ENCODE measurements around the gene BDKRB1. TPM values are rescaled to one million over a fixed set of nuclear protein-coding genes. Genes with fewer than 3 reads are reported as not detected.

Gene BDKRB1
- total RNA-seq, 4 donors from 2014 or later, result 0.78 to 1.0 (median 0.94) TPM; not detected in 1

DNA sequence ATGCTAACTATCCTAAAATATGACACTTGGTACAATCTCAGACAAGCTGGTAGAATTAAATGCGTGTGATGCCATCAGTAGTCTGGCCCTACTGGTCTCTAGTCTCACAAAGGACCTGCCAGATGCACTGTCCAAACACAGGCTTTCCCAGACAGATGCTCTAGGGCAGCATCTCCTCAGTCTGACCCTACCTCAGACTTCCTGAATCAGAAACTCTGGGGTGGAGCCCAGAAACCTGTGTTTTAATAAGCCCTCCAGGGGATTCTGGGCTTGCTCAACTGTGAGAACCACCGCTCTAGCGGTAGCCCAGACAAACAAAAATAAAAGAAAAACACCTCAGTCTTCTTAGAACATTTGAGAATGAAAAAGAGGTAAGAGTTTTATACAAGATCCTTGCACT, 48.0 kb downstream of the BDKRB1 start:
- Histone ChIP-seq H3K27me3 (no peaks in the 10 kb centered on the region), H3K27ac (no peak overlapping the region), H3K9me3 (no peaks in the 10 kb centered on the region), H3K36me3 (peaks cover 42 to 53% of the 10 kb centered on the region in 2 donors), H3K4me1 (no peaks in the 10 kb centered on the region), H3K4me3 (replicated peaks in 1 of 3) (no peak overlapping the region)
- 78 to 85% methylated on average over 3 of the region's 3 CpGs for WGBS, 2 donors
- intact Hi-C loops (cut with DNase I), result no loop called here
- no peak for DNase-seq
- TF ChIP-seq POLR2A (IDR thresholded peaks at IDR 0.05), result no peak
- TF ChIP-seq, protein P1, sequence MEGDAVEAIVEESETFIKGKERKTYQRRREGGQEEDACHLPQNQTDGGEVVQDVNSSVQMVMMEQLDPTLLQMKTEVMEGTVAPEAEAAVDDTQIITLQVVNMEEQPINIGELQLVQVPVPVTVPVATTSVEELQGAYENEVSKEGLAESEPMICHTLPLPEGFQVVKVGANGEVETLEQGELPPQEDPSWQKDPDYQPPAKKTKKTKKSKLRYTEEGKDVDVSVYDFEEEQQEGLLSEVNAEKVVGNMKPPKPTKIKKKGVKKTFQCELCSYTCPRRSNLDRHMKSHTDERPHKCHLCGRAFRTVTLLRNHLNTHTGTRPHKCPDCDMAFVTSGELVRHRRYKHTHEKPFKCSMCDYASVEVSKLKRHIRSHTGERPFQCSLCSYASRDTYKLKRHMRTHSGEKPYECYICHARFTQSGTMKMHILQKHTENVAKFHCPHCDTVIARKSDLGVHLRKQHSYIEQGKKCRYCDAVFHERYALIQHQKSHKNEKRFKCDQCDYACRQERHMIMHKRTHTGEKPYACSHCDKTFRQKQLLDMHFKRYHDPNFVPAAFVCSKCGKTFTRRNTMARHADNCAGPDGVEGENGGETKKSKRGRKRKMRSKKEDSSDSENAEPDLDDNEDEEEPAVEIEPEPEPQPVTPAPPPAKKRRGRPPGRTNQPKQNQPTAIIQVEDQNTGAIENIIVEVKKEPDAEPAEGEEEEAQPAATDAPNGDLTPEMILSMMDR (IDR thresholded peaks at IDR 0.05), result no peak

DNA sequence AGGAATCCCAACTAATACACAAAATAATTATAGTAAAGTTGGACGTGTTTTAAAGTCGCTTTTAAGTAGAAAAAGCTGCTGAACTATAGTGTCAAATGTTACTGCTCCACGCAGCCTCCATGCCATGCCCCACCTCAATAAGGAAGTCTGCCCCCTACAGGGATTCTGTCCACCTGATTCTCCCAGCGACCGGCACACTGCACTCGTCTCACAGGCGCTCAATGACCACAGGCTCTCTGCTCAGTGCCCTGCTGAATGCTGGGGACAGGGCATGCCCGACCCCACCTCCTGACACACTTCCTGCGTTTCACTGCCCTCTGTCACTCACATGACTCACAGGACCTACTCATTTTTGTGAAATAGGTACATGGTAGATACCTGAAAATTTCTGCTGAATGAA, 48.9 kb downstream of the BDKRB1 start:
- intact Hi-C loops (cut with DNase I), result no loop called here
- no peak overlapping the region for H3K27ac ChIP-seq
- no peak for DNase-seq
- WGBS, 2 donors, result 81 to 85% methylated on average over 9 of the region's 9 CpGs
- no peak overlapping the region for H3K4me3 ChIP-seq (replicated peaks in 1 of 3)
- no peak for TF ChIP-seq POLR2A (IDR thresholded peaks at IDR 0.05)
- TF ChIP-seq, protein P1 (IDR thresholded peaks at IDR 0.05), result no peak
- H3K36me3 ChIP-seq, result peaks cover 50 to 51% of the 10 kb centered on the region in 2 donors
- no peaks in the 10 kb centered on the region for H3K9me3 ChIP-seq
- H3K27me3 ChIP-seq, result no peaks in the 10 kb centered on the region
- H3K4me1 ChIP-seq, result no peaks in the 10 kb centered on the region

DNA sequence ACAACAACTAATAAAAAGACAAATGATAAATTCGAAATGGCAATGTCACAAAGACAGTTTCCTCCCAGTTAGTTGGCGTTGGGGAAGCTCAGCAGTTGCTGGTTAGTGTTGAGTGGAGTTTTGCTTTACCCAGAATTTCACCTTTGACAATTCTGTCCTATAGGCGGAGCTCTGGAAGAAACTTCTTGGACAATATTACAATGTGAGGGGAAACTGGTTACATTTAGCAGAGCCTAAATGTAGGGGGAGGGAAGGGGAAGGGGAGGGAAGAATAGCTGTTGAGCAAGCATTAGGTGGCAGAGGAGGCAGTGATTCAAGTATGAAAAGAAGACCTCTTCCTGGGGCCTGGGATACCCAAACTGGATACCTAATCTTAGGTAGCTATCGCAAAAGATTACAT, 51.4 kb downstream of the BDKRB1 start:
- 90% methylated on average over 4 of the region's 4 CpGs for WGBS, 2 donors
- no peaks in the 10 kb centered on the region for H3K4me1 ChIP-seq
- intact Hi-C loops (cut with DNase I), result no loop called here
- H3K9me3 ChIP-seq, result no peaks in the 10 kb centered on the region
- no peak overlapping the region for H3K4me3 ChIP-seq (replicated peaks in 1 of 3)
- no peak for DNase-seq
- H3K27me3 ChIP-seq, result no peaks in the 10 kb centered on the region
- H3K27ac ChIP-seq, result no peak overlapping the region
- H3K36me3 ChIP-seq, result peaks cover 32 to 53% of the 10 kb centered on the region in 2 donors
- no peak for TF ChIP-seq POLR2A (IDR thresholded peaks at IDR 0.05)
- TF ChIP-seq, protein P1 (IDR thresholded peaks at IDR 0.05), result no peak

DNA sequence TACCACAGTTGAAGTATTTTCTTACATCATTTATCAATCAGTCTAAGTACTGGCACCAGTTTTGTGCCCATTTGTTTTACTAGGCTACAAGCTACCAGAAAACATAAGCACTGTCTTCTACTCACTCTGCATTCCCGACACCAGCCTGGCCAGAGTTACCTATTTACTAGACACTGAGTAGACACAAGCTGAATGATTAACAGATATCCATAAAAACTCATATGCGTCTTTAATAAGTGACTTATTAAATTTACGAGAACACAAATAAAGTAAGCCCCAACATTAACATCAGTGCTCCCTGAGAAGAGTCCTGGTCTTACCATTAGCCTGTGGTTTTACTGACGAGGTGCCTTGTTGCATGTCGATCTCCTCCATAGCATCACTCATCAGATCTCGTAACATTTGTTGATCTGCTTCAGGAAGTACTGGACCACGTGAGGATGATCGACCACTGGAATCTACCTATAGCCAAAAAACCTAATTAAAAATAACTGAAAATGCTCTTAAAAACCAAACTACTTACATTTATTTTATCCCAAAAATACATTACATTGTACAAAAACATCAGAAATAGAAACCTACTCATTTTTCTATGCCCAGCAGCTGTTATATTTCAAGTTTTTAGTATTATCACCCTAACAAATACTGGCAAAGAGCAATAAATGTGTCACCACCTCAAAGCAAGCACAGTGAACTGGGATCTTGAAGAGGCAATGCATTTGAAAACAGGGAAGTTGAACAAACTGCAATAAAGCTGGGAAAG, 53.3 kb downstream of the BDKRB1 start:
- Histone ChIP-seq H3K4me1 (no peaks in the 10 kb centered on the region), H3K27me3 (no peaks in the 10 kb centered on the region), H3K4me3 (replicated peaks in 1 of 3) (no peak overlapping the region), H3K36me3 (peaks cover 35 to 67% of the 10 kb centered on the region in 2 donors), H3K27ac (no peak overlapping the region), H3K9me3 (no peaks in the 10 kb centered on the region)
- TF ChIP-seq, protein P1 (IDR thresholded peaks at IDR 0.05), result no peak
- TF ChIP-seq POLR2A (IDR thresholded peaks at IDR 0.05), result no peak
- intact Hi-C loops (cut with DNase I), result no loop called here
- 92 to 96% methylated on average over 8 of the region's 8 CpGs for WGBS, 2 donors
- DNase-seq, result no peak

DNA sequence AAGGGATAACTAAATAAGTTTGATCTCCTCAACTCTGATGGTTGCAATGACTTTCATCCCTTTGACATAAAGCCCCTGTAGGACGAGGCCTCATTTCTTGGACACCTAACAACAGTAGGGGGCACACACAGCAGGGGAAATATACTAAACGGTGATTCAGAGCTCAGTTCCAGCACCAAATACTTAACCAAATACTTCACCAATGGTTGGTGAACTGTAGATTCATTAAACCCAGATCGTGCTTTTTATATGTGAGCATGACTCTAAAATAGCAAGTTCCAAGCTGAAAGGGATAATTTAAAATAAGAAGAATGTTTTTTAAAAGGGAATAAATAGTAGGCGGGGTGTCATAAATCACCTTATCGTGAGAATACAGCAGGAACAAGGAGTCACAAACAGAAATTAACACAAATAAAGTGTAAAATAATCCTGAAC, 53.9 kb downstream of the BDKRB1 start:
- no peaks in the 10 kb centered on the region for H3K27me3 ChIP-seq
- peaks cover 41 to 73% of the 10 kb centered on the region in 2 donors for H3K36me3 ChIP-seq
- 70 to 88% methylated on average over 5 of the region's 5 CpGs for WGBS, 2 donors
- intact Hi-C loops (cut with DNase I), result no loop called here
- DNase-seq, result no peak
- TF ChIP-seq POLR2A (IDR thresholded peaks at IDR 0.05), result no peak
- TF ChIP-seq, protein P1 (IDR thresholded peaks at IDR 0.05), result no peak
- no peak overlapping the region for H3K27ac ChIP-seq
- no peak overlapping the region for H3K4me3 ChIP-seq (replicated peaks in 1 of 3)
- H3K9me3 ChIP-seq, result no peaks in the 10 kb centered on the region
- H3K4me1 ChIP-seq, result no peaks in the 10 kb centered on the region

All from thyroid gland (tissue), 4 donors.